HEK293T (cell line): Measurements from ENCODE around the gene FNTB.

Source experiments
- ELF4 ChIP-seq: fragments of 450-650 bp; IDR thresholded peaks from 2 replicates; pipeline ENCODE4 v1.6.1; 2017; ENCODE audit warnings: antibody characterized with exemption
- FOXK2 ChIP-seq: fragments of 450-650 bp; IDR thresholded peaks from 2 replicates; pipeline ENCODE4 v1.6.1; 2016; ENCODE audit warnings: mild to moderate bottlenecking
- SP1 ChIP-seq: fragments of 450-650 bp; IDR thresholded peaks from 2 replicates; pipeline ENCODE4 v1.6.1; 2017
- TF ChIP-seq, protein P1 (sequence below): fragments of 450-650 bp; IDR thresholded peaks from 2 replicates; pipeline ENCODE4 v1.6.1; 2016

DNA sequence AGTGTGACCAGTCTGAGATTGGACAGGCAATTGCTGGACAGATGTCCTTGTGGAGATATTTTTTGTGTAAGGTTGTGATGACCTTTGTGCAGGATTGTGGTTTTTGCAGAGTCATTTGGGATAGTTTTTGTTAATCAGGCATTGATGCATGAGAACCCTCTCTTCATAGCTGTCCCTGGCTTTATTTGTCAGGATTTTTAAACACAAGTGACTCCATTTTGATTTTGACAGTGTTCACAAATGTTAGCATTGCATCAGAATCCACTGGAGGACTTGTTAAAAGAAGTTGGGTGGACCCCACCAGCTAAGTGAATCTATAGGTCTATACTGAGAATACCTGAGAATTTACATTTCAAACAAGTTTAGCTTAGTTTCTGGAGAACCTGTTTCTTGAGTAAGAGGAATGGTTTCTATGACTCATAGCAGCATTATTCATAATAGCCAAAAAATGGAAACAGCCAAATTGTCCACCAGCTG is 11.8 kb downstream of the FNTB start:
- TF ChIP-seq, protein P1, sequence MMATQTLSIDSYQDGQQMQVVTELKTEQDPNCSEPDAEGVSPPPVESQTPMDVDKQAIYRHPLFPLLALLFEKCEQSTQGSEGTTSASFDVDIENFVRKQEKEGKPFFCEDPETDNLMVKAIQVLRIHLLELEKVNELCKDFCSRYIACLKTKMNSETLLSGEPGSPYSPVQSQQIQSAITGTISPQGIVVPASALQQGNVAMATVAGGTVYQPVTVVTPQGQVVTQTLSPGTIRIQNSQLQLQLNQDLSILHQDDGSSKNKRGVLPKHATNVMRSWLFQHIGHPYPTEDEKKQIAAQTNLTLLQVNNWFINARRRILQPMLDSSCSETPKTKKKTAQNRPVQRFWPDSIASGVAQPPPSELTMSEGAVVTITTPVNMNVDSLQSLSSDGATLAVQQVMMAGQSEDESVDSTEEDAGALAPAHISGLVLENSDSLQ = no peak
- TF ChIP-seq SP1 (no peak), ELF4 (no peak), FOXK2 (no peak)
